ENCODE measurements around the gene PYGO2. TPM values are rescaled to one million over a fixed set of nuclear protein-coding genes. Genes with fewer than 3 reads are reported as not detected.

PYGO2 gene
- total RNA-seq, 1 donor from 2014 or later = 30.6 TPM

DNA sequence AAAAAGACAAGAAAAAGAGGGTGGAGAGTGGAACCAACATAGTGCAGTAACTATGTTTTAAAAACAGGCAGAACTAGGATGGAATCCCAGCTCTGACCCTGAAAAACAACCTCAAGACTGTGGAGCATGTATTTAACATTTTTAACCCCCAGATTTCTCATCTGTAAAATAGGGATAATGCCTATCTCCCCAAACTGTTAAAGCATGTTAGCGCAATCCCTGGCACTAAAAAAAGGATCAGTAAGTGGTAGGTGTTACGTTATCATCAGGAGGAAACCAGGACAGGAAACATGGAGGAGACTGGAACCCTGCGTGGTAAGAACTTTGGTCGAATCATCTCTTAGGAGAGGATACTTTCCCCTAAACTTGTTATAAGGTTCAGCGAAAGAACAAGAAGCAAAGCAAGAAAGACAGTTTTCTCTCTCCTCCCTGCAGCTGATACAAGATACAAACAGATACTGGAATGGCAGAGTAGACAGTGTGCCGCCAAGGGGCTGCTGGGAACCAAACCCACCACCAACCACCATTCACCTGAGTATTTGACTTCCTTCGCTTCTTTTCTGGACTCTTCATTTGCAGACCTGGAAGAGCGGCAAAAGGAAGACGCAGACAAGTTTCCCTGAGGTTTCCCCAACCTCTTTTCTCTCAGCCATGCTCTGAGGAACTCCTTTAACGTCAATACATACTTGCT, 991 bp downstream of the PYGO2 start:
- peak overlapping the region; percentile 94 for H3K4me3 Mint-ChIP-seq (ENCODE audit: low read depth)
- H3K27me3 Mint-ChIP-seq (ENCODE audit: low read depth) = no peaks in the 10 kb centered on the region
- intact Hi-C loops (cut with micrococcal nuclease) = loop anchor here (1.0 to 5.0 kb wide), 2 partner anchors 14 to 102 kb away; partner anchors contain the start of genes CKS1B and EFNA4
- H3K9me3 Mint-ChIP-seq = no peaks in the 10 kb centered on the region
- H3K36me3 Mint-ChIP-seq (ENCODE audit: low read depth) = peaks cover 57% of the 10 kb centered on the region
- peak overlapping the region; percentile 84 for H3K27ac Mint-ChIP-seq
- peaks cover 32% of the 10 kb centered on the region for H3K4me1 Mint-ChIP-seq (ENCODE audit: low read depth)
- no peak for DNase-seq (ENCODE audit: low spot score)

- H3K9me3 Mint-ChIP-seq = no peaks in the 10 kb centered on the region
- no peaks in the 10 kb centered on the region for H3K27me3 Mint-ChIP-seq (ENCODE audit: low read depth)
- no peak for DNase-seq (ENCODE audit: low spot score)
- H3K36me3 Mint-ChIP-seq (ENCODE audit: low read depth) = peaks cover 45% of the 10 kb centered on the region
- H3K4me1 Mint-ChIP-seq (ENCODE audit: low read depth) = peaks cover 44% of the 10 kb centered on the region
- no peak overlapping the region for H3K27ac Mint-ChIP-seq
- intact Hi-C loops (cut with micrococcal nuclease) = loop anchor here (5.0 to 10.0 kb wide), 3 partner anchors 45 to 635 kb away; partner anchors contain the start of genes AQP10, ATP8B2, UBE2Q1 and ZBTB7B
- H3K4me3 Mint-ChIP-seq (ENCODE audit: low read depth) = peak overlapping the region; percentile 56
These were observed 2.2 kb downstream of the PYGO2 start for GRCh38 chr1:154959426-154959780.

DNA sequence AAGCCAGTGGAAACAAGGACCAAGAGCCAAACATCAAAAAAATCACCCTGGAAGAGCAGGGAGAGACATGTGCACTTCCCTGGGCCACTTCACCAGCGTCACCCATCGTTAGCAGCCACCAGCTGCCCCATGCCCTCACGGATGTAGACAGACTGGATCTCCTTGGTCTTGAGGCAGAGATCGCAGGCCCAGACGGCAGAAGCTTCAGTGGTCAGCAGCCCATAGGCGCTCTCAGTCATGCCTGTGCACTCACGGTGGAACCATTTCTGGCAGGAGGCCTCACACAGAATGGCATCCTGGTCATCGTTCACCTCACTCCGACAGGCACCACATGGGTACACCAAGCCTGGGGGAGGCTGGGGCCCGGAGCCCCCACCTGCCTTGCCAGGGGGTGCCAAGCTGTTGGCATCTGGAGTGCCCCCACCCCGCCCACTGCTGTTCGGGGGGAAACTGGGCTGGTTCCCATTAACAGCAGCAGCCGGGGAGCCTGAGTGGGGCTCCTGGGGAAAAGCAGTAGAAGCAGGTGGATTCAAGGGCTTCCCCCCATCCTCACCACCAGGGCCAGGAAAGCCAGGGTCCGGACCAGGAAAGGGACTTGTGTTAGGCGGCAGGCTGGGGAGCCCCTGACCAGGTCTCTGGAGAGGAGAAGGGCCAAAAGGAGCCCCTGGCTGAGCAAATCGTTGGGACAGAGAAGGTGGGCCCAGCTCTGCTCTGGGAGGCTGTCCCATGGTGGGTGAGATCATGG, 2.7 kb downstream of the PYGO2 start:
- H3K36me3 Mint-ChIP-seq (ENCODE audit: low read depth) = peaks cover 41% of the 10 kb centered on the region
- peak overlapping the region; percentile 12 for H3K27ac Mint-ChIP-seq
- H3K9me3 Mint-ChIP-seq = no peaks in the 10 kb centered on the region
- no peaks in the 10 kb centered on the region for H3K27me3 Mint-ChIP-seq (ENCODE audit: low read depth)
- peaks cover 48% of the 10 kb centered on the region for H3K4me1 Mint-ChIP-seq (ENCODE audit: low read depth)
- DNase-seq (ENCODE audit: low spot score) = no peak
- intact Hi-C loops (cut with micrococcal nuclease) = loop anchor here (5.0 to 10.0 kb wide), 3 partner anchors 46 to 634 kb away; partner anchors contain the start of genes AQP10, ATP8B2, UBE2Q1 and ZBTB7B
- H3K4me3 Mint-ChIP-seq (ENCODE audit: low read depth) = peak overlapping the region; percentile 30

GRCh38 chr1:154958036-154958435, 3.5 kb downstream of the PYGO2 start:
- intact Hi-C loops (cut with micrococcal nuclease) = loop anchor here (5.0 to 10.0 kb wide), 3 partner anchors 47 to 633 kb away; partner anchors contain the start of genes AQP10, ATP8B2, UBE2Q1 and ZBTB7B
- Mint-ChIP-seq H3K9me3 (no peaks in the 10 kb centered on the region), H3K36me3 (ENCODE audit: low read depth) (peaks cover 33% of the 10 kb centered on the region), H3K27ac (no peak overlapping the region), H3K4me1 (ENCODE audit: low read depth) (peaks cover 48% of the 10 kb centered on the region), H3K4me3 (ENCODE audit: low read depth) (no peak overlapping the region), H3K27me3 (ENCODE audit: low read depth) (no peaks in the 10 kb centered on the region)
- no peak for DNase-seq (ENCODE audit: low spot score)

- H3K27ac Mint-ChIP-seq = peak overlapping the region; percentile 17
- no peak for DNase-seq (ENCODE audit: low spot score)
- H3K4me1 Mint-ChIP-seq (ENCODE audit: low read depth) = peaks cover 50% of the 10 kb centered on the region
- intact Hi-C loops (cut with micrococcal nuclease) = loop anchor here (5.0 to 10.0 kb wide), 3 partner anchors 48 to 632 kb away; partner anchors contain the start of genes AQP10, ATP8B2, UBE2Q1 and ZBTB7B
- H3K4me3 Mint-ChIP-seq (ENCODE audit: low read depth) = peak overlapping the region; percentile 10
- H3K9me3 Mint-ChIP-seq = no peaks in the 10 kb centered on the region
- no peaks in the 10 kb centered on the region for H3K27me3 Mint-ChIP-seq (ENCODE audit: low read depth)
- H3K36me3 Mint-ChIP-seq (ENCODE audit: low read depth) = peaks cover 25% of the 10 kb centered on the region
These were observed 4.4 kb downstream of the PYGO2 start for GRCh38 chr1:154957091-154957657.

DNA sequence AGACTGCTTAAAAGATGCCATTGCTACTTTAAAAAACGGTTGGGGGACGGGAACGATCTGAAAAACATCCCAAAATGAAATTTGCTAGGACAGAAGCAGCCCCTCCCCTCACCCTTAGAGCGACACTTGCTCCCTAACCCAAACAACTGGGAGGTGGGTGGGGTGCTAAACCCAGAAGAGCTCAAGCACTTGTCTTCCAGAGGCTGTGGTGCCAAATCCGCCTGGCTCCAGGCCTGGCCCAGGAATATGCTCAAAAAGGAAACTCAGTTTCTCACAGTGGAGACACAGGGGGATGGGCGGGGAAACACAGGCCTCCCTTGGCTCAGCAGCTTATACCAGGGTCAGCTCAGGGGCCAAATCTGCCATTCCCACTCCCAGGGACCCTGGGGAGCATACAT, 5.0 kb downstream of the PYGO2 start:
- H3K27me3 Mint-ChIP-seq (ENCODE audit: low read depth) = no peaks in the 10 kb centered on the region
- H3K36me3 Mint-ChIP-seq (ENCODE audit: low read depth) = peaks cover 26% of the 10 kb centered on the region
- peak overlapping the region; percentile 95 for H3K4me3 Mint-ChIP-seq (ENCODE audit: low read depth)
- peaks cover 56% of the 10 kb centered on the region for H3K4me1 Mint-ChIP-seq (ENCODE audit: low read depth)
- H3K9me3 Mint-ChIP-seq = no peaks in the 10 kb centered on the region
- intact Hi-C loops (cut with micrococcal nuclease) = loop anchor here (5.0 to 10.0 kb wide), 3 partner anchors 48 to 632 kb away; partner anchors contain the start of genes AQP10, ATP8B2, UBE2Q1 and ZBTB7B
- no peak for DNase-seq (ENCODE audit: low spot score)
- H3K27ac Mint-ChIP-seq = peak overlapping the region; percentile 99

DNA sequence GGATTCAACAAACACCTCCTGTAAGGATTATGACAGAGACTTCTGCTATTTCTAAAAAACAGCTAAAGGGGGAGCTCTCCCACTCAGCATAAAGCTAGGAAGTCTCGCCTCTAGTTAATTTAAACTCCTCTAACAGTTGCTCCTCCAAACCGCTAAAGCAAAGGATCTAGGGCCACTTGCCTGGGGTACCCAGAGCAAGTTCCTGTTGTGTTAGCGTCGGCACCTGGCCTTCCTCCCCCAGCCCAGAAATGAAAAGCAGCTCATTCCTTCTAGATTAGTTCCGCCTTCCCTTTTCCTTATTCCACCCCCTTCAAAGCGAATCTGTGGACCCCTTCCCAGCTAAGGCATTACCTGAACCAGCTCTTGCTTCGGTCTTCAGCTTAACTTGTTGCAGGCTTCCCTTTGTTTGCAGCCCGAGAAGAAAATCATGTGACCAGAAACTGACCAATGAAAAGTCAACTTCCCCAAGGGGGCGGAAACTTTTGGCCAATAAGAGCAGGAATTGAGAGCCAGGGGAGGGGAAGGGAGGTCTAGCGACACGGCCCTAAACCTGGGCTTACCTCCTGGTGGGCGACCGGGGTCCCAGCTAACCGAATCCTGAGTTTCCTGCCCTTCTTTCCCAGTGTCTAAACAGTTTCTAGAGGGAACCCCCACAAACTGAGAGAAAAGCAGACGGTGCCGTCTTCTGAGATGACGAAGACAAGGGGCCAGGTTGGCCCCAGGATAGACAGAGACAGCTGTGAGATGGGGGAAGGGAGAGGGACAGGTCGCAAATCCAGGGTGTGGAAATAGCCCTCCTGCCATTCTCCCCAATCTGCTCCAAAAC, 5.7 kb downstream of the PYGO2 start, which contains the start of gene PBXIP1:
Gene PBXIP1, minus strand, starts transcription at position 382 of the 826 bp plus-strand sequence. CDS start 2,378 bp downstream, outside the sequence.
- intact Hi-C loops (cut with micrococcal nuclease) = loop anchor here (1.0 to 10.0 kb wide), 4 partner anchors 19 to 631 kb away; partner anchors contain the start of genes AQP10, ATP8B2, UBE2Q1 and ZBTB7B
- H3K27ac Mint-ChIP-seq = peak within 1 kb of the TSS; percentile 99
- peaks cover 58% of the 10 kb centered on the region for H3K4me1 Mint-ChIP-seq (ENCODE audit: low read depth)
- no peaks in the 10 kb centered on the region for H3K27me3 Mint-ChIP-seq (ENCODE audit: low read depth)
- peaks cover 23% of the 10 kb centered on the region for H3K36me3 Mint-ChIP-seq (ENCODE audit: low read depth)
- H3K4me3 Mint-ChIP-seq (ENCODE audit: low read depth) = peak within 1 kb of the TSS; percentile 95
- peak; percentile 86 for DNase-seq (ENCODE audit: low spot score)
- no peaks in the 10 kb centered on the region for H3K9me3 Mint-ChIP-seq

- peak; percentile 90 for DNase-seq (ENCODE audit: low spot score)
- Mint-ChIP-seq H3K36me3 (ENCODE audit: low read depth) (peaks cover 23% of the 10 kb centered on the region), H3K27me3 (ENCODE audit: low read depth) (no peaks in the 10 kb centered on the region), H3K27ac (peak overlapping the region; percentile 99), H3K4me3 (ENCODE audit: low read depth) (peak overlapping the region; percentile 95), H3K9me3 (no peaks in the 10 kb centered on the region), H3K4me1 (ENCODE audit: low read depth) (peaks cover 59% of the 10 kb centered on the region)
- intact Hi-C loops (cut with micrococcal nuclease) = loop anchor here (1.0 to 10.0 kb wide), 4 partner anchors 18 to 630 kb away; partner anchors contain the start of genes AQP10, ATP8B2, UBE2Q1 and ZBTB7B
These were observed 6.4 kb downstream of the PYGO2 start for GRCh38 chr1:154955039-154955717.

- intact Hi-C loops (cut with micrococcal nuclease) = loop anchor here (10.0 kb wide), 2 partner anchors 50 to 630 kb away; partner anchors contain the start of genes AQP10, ATP8B2 and ZBTB7B
- peaks cover 59% of the 10 kb centered on the region for H3K4me1 Mint-ChIP-seq (ENCODE audit: low read depth)
- peak overlapping the region; percentile 95 for H3K4me3 Mint-ChIP-seq (ENCODE audit: low read depth)
- no peaks in the 10 kb centered on the region for H3K9me3 Mint-ChIP-seq
- H3K36me3 Mint-ChIP-seq (ENCODE audit: low read depth) = peaks cover 23% of the 10 kb centered on the region
- peak overlapping the region; percentile 99 for H3K27ac Mint-ChIP-seq
- DNase-seq (ENCODE audit: low spot score) = no peak
- no peaks in the 10 kb centered on the region for H3K27me3 Mint-ChIP-seq (ENCODE audit: low read depth)
These were observed 7.0 kb downstream of the PYGO2 start for GRCh38 chr1:154954541-154954940.

GRCh38 chr1:154953611-154954038, 8.0 kb downstream of the PYGO2 start:
- Mint-ChIP-seq H3K36me3 (ENCODE audit: low read depth) (peaks cover 22% of the 10 kb centered on the region), H3K4me1 (ENCODE audit: low read depth) (peaks cover 61% of the 10 kb centered on the region), H3K27ac (peak overlapping the region; percentile 30), H3K4me3 (ENCODE audit: low read depth) (peak overlapping the region; percentile 46), H3K9me3 (no peaks in the 10 kb centered on the region), H3K27me3 (ENCODE audit: low read depth) (no peaks in the 10 kb centered on the region)
- DNase-seq (ENCODE audit: low spot score) = no peak
- intact Hi-C loops (cut with micrococcal nuclease) = loop anchor here (10.0 kb wide), 2 partner anchors 51 to 629 kb away; partner anchors contain the start of genes AQP10, ATP8B2 and ZBTB7B

DNA sequence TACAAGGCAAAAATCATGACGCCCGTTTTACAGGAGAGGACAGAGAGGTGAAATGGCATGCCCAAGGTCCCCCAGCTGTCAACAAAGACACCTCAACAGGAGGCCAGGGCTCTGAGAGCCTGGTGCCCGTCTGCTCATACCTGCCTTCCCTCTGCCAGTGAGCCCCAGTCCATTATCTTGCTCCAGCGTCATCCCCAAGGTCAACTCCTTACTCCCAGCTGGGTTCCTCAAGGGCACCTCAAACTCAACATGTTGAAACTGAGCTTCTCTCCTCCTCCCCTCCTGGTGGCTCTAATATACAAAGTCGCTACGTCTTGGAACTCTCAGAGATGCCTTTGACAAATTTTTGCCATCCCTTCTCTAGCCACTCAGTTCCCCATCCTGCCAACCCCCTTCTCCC, 8.9 kb downstream of the PYGO2 start:
- DNase-seq (ENCODE audit: low spot score) = no peak
- Mint-ChIP-seq H3K4me3 (ENCODE audit: low read depth) (peak overlapping the region; percentile 49), H3K27me3 (ENCODE audit: low read depth) (no peaks in the 10 kb centered on the region), H3K4me1 (ENCODE audit: low read depth) (peaks cover 62% of the 10 kb centered on the region), H3K27ac (peak overlapping the region; percentile 74), H3K9me3 (no peaks in the 10 kb centered on the region), H3K36me3 (ENCODE audit: low read depth) (peaks cover 15% of the 10 kb centered on the region)
- intact Hi-C loops (cut with micrococcal nuclease) = loop anchor here (10.0 kb wide), 2 partner anchors 52 to 628 kb away; partner anchors contain the start of genes AQP10, ATP8B2 and ZBTB7B
